ENCODE results near the gene SLC25A12. TPM values are rescaled to one million over a fixed set of nuclear protein-coding genes. Genes with fewer than 3 reads are reported as not detected.

Gene SLC25A12, protein sequence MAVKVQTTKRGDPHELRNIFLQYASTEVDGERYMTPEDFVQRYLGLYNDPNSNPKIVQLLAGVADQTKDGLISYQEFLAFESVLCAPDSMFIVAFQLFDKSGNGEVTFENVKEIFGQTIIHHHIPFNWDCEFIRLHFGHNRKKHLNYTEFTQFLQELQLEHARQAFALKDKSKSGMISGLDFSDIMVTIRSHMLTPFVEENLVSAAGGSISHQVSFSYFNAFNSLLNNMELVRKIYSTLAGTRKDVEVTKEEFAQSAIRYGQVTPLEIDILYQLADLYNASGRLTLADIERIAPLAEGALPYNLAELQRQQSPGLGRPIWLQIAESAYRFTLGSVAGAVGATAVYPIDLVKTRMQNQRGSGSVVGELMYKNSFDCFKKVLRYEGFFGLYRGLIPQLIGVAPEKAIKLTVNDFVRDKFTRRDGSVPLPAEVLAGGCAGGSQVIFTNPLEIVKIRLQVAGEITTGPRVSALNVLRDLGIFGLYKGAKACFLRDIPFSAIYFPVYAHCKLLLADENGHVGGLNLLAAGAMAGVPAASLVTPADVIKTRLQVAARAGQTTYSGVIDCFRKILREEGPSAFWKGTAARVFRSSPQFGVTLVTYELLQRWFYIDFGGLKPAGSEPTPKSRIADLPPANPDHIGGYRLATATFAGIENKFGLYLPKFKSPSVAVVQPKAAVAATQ
- 17.7 and 21.6 TPM in 2 replicates for total RNA-seq (2012; rRNA removed)

DNA sequence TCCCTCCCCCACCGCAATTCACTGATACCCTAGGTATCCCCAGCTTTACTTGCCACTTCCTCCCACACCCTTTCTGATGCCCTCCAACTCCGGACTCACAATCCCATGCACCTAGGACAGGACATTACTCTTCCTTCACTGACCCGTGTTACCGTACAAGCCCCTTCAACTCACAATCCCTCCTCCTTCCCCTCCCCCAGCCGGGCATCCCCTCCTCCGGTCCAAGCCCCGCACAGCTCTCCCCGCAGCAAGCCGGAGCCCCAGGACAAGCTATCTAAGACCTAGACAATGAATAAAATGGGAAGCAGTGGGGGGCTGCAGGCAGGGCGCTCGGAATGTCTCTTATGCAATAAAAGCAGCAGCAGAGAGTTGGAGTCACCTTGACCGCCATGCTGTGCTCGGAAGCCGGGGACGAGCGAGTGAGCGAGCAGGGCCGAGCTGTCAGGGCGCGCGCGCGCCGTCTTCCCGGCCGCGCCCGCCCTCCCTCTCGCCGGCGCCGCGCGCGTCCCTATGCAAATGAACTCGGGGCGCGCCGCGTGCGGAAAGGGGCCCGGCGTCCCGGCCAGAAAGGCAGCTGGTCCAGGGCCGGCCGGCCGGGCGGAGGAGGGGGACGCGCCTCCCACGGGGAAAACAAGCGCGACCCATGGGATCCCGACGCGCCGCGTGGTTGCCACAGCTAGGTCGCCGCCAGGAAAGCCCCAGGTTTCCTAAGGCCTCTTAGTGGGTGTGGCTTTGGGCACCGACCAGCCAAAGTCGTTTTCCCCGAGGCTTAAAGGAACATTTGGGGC is at the start of gene SLC25A12:
TSS of gene SLC25A12 (minus strand) at position 421 of the 788 bp plus-strand sequence. CDS start at position 391, 30 bp downstream.
- Histone ChIP-seq H3K4me2 (ENCODE audit: low read length) (peak within 1 kb of the TSS; percentile 90), H3K36me3 (ENCODE audit: insufficient read depth, low read length) (peaks cover 3% of the 10 kb centered on the region), H3K4me3 (ENCODE audit: low read length) (peak within 1 kb of the TSS; percentile 90), H3K27me3 (ENCODE audit: control insufficient read depth, insufficient read depth, low read length) (no peaks in the 10 kb centered on the region), H3K9me3 (replicated peaks; ENCODE audit: low read length) (no peaks in the 10 kb centered on the region), H3K9ac (ENCODE audit: low read depth, low read length) (peak within 1 kb of the TSS; percentile 84), H3K4me1 (ENCODE audit: control insufficient read depth, insufficient read depth, low read length) (peaks cover 9% of the 10 kb centered on the region)

DNA sequence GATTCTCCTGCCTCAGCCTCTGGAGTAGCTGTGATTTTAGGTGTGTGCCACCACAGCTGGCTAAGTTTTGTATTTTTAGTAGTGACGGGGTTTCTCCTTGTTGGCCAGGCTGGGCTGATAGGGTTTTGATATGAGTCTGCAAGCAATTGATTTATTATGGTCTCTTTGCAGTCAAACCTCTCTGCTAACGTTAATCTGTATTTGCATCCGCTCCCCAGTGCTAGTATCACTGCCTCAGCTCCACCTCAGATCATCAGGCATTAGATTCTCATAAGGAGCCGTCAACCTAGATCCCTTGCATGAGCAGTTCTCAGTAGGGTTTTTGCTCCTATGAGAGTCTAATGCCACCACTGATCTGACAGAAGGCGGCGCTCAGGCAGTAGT is 47.3 kb upstream of the SLC25A12 start:
- no peaks in the 10 kb centered on the region for H3K4me1 ChIP-seq (ENCODE audit: control insufficient read depth, insufficient read depth, low read length)

DNA sequence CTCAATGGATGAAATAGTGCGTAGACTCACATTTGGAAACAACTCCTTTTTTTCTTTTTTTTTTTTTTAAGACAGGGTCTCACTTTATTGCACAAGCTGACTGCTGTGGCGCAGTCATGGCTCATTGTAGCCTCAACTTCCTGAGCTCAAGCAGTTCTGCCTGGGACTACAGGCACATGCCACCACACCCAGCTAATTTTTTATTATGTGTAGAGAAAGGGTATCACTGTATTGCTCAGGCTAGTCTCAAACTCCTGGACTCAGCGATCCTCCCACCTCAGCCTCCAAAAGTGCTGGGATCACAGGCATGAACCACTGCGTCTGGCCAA is 45.7 kb upstream of the SLC25A12 start:
- no peaks in the 10 kb centered on the region for H3K36me3 ChIP-seq (ENCODE audit: insufficient read depth, low read length)
- no peaks in the 10 kb centered on the region for H3K27me3 ChIP-seq (ENCODE audit: control insufficient read depth, insufficient read depth, low read length)
- no peaks in the 10 kb centered on the region for H3K9me3 ChIP-seq (replicated peaks; ENCODE audit: low read length)
- H3K4me1 ChIP-seq (ENCODE audit: control insufficient read depth, insufficient read depth, low read length): no peaks in the 10 kb centered on the region
- no peak overlapping the region for H3K4me2 ChIP-seq (ENCODE audit: low read length)
- no peak overlapping the region for H3K9ac ChIP-seq (ENCODE audit: low read depth, low read length)
- H3K4me3 ChIP-seq (ENCODE audit: low read length): no peak overlapping the region

More for the DNA sequence above, 47.3 kb upstream of the SLC25A12 start:
- Histone ChIP-seq H3K9me3 (replicated peaks; ENCODE audit: low read length) (no peaks in the 10 kb centered on the region), H3K36me3 (ENCODE audit: insufficient read depth, low read length) (no peaks in the 10 kb centered on the region), H3K4me2 (ENCODE audit: low read length) (no peak overlapping the region), H3K27me3 (ENCODE audit: control insufficient read depth, insufficient read depth, low read length) (no peaks in the 10 kb centered on the region), H3K4me3 (ENCODE audit: low read length) (no peak overlapping the region), H3K9ac (ENCODE audit: low read depth, low read length) (no peak overlapping the region)

DNA sequence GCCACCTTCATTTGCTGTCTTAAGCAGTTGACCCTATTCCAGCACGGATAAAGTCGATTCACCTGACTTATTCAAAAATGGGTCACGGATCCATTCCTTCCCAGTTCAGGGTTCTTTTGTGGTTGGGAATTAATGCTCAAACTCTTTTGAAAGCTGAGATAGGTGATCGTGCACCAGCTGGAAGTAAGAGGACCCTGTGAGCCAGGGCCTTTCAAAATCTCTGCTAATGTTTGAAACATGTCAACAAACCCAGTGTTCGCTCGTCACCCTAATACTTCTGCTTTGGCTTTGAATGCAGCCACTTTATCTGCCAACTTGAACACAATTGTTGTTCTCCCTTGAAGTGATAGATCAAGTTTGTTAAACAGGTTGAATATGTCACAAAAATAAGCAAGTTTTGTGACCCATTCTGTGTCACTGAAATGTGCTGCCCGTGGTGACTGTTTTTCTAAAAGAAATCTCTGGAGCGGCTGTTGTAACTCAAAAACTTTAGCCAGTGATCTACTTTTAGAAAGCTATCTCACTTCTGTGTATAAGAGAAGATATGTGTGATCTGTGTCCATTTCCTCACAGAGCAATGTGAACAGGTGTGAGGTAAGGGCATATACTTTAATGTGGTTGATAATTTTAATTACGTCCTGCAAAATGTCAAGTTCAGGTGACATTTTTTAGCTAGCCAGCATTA is 45.2 kb upstream of the SLC25A12 start:
- H3K4me1 ChIP-seq (ENCODE audit: control insufficient read depth, insufficient read depth, low read length): no peaks in the 10 kb centered on the region
- H3K9me3 ChIP-seq (replicated peaks; ENCODE audit: low read length): no peaks in the 10 kb centered on the region
- H3K9ac ChIP-seq (ENCODE audit: low read depth, low read length): no peak overlapping the region
- H3K36me3 ChIP-seq (ENCODE audit: insufficient read depth, low read length): no peaks in the 10 kb centered on the region
- no peaks in the 10 kb centered on the region for H3K27me3 ChIP-seq (ENCODE audit: control insufficient read depth, insufficient read depth, low read length)
- no peak overlapping the region for H3K4me2 ChIP-seq (ENCODE audit: low read length)
- H3K4me3 ChIP-seq (ENCODE audit: low read length): no peak overlapping the region

DNA sequence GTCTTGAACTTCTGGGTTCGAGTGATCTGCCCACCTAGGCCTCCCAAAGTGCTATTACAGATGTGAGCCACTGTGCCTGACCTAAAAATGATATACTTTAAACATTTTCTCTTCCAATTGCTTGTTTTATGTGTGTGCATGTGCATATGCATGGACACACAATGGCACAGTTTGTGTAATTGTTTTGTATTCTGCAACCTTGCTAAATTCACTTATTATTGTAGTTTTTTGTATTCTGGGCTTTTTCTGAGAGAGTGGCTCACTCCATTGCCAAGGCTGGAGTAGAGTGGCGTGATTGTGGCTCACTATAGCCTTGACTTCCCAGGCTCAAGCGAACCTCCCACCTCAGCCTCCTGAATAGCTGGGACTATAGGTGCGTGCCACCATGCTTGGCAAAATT is 36.3 kb upstream of the SLC25A12 start:
- Histone ChIP-seq H3K4me2 (ENCODE audit: low read length) (no peak overlapping the region), H3K9ac (ENCODE audit: low read depth, low read length) (no peak overlapping the region), H3K4me3 (ENCODE audit: low read length) (no peak overlapping the region), H3K9me3 (replicated peaks; ENCODE audit: low read length) (no peaks in the 10 kb centered on the region), H3K4me1 (ENCODE audit: control insufficient read depth, insufficient read depth, low read length) (no peaks in the 10 kb centered on the region), H3K27me3 (ENCODE audit: control insufficient read depth, insufficient read depth, low read length) (no peaks in the 10 kb centered on the region), H3K36me3 (ENCODE audit: insufficient read depth, low read length) (peaks cover 17% of the 10 kb centered on the region)

DNA sequence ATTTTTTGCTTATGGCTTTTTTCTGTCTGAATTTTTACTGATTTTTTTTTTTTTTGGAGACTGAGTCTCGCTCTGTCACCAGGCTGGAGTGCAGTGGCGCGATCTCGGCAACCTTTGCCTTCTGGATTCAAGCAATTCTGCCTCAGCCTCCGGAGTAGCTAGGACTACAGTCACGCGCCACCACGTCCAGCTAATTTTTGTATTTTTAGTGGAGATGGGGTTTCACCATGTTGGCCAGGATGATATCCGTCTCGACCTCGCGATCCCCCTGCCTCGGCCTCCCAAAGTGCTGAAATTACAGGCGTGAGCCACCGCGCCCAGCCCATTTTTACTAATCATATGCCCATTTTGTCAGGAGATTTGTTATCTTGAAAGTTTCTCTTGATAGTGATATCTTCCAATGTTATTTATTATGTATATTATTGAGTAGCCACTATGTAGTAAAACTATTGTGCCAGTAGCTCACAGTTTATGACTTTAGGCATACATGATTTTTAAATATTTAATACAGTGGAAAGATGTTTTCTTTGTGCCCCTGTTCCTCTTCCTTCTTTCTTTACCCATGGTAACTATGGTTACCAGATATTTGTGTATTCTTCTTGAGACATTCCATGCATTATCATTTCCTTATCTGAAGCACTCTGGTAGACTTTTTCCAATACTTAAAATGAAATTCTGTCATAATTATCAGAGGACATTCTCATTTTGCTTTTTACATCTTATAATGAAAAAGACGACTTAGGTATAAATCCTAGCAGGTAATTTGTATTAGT is 30.3 kb upstream of the SLC25A12 start:
- Histone ChIP-seq H3K4me2 (ENCODE audit: low read length) (peak overlapping the region; percentile 82), H3K4me3 (ENCODE audit: low read length) (no peak overlapping the region), H3K9me3 (replicated peaks; ENCODE audit: low read length) (no peaks in the 10 kb centered on the region), H3K4me1 (ENCODE audit: control insufficient read depth, insufficient read depth, low read length) (peaks cover 17% of the 10 kb centered on the region), H3K27me3 (ENCODE audit: control insufficient read depth, insufficient read depth, low read length) (no peaks in the 10 kb centered on the region), H3K9ac (ENCODE audit: low read depth, low read length) (peak overlapping the region; percentile 87), H3K36me3 (ENCODE audit: insufficient read depth, low read length) (peaks cover 7% of the 10 kb centered on the region)

DNA sequence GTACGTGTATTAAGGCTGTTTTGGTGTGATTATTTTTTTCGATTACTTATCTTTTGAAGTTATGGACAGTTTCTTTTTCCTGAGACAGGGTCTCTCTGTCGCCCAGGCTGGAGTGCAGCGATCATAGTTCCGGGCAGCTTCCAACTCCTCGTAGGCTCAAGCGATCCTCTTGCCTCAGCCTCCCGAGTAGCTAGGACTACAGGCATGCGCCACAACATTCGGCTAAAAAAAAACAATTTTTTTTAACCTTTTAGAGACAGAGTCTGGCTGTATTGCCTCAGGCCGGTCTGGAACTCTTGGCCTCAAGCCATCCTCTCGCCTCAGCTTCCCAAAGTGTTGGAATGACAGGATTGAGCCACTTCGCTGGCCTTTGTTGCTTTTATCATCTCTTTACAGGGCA is 29.2 kb upstream of the SLC25A12 start:
- Histone ChIP-seq H3K36me3 (ENCODE audit: insufficient read depth, low read length) (peaks cover 7% of the 10 kb centered on the region), H3K27me3 (ENCODE audit: control insufficient read depth, insufficient read depth, low read length) (no peaks in the 10 kb centered on the region), H3K9ac (ENCODE audit: low read depth, low read length) (peak overlapping the region; percentile 87), H3K4me3 (ENCODE audit: low read length) (peak overlapping the region; percentile 84), H3K9me3 (replicated peaks; ENCODE audit: low read length) (no peaks in the 10 kb centered on the region), H3K4me2 (ENCODE audit: low read length) (peak overlapping the region; percentile 82), H3K4me1 (ENCODE audit: control insufficient read depth, insufficient read depth, low read length) (peaks cover 17% of the 10 kb centered on the region)

DNA sequence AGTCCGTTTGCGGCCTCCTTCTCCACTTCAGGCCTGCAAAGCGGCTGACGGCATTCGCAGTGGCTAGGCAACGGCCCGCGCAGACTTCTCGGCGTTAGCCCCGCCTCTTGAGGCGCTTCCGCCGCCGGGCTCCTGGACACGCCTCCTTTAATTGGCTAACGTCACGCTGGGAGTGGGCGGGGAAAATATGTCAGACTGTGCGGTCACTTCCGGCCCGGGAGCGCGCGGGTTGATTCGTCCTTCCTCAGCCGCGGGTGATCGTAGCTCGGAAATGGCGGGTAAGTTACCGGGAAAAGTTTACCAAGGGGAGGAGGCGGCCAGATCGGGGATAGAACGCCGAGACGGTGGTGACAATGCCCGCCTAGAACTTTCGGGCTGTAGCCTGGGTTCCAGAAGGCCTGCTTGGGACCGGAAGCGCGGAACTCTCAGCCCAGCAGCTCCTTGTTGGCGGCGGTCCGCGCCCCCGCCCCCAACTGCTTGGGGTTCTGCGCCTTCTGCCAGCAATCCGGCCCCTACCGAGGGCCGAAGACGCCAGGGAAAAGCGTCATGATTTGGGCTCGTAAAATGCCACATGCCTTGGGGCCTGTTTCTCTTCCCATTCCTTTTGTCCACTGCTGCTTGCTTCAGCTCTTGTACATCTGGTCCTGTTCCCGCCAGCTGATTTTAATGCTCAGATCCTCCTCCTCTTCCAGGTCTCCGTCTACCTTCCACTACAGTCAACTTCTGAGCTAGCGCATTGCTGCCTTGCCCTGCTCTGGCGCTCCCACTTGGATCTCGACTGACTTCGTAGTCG is 28.4 kb upstream of the SLC25A12 start, which contains the start of gene HAT1:
TSS of gene HAT1 (plus strand) at position 232 of the 793 bp plus-strand sequence. CDS start at position 272, 40 bp downstream.
- Histone ChIP-seq H3K4me2 (ENCODE audit: low read length) (peak within 1 kb of the TSS; percentile 92), H3K9ac (ENCODE audit: low read depth, low read length) (peak within 1 kb of the TSS; percentile 87), H3K9me3 (replicated peaks; ENCODE audit: low read length) (no peaks in the 10 kb centered on the region), H3K4me3 (ENCODE audit: low read length) (peak within 1 kb of the TSS; percentile 84), H3K36me3 (ENCODE audit: insufficient read depth, low read length) (peaks cover 5% of the 10 kb centered on the region), H3K4me1 (ENCODE audit: control insufficient read depth, insufficient read depth, low read length) (peaks cover 17% of the 10 kb centered on the region), H3K27me3 (ENCODE audit: control insufficient read depth, insufficient read depth, low read length) (no peaks in the 10 kb centered on the region)

DNA sequence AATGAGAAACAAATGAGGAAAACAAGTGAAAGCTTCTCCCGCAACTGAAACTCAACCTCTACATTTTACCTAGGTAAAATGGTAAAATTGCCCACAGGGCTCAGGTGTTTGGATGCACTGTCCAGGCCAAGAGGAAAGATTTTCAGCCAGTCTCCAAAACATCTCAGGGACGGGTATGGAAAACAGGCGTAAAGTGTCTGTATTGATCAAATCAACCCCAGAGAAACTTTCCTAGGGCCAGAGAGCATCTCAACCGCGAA is 27.9 kb upstream of the SLC25A12 start:
- Histone ChIP-seq H3K27me3 (ENCODE audit: control insufficient read depth, insufficient read depth, low read length) (no peaks in the 10 kb centered on the region), H3K4me1 (ENCODE audit: control insufficient read depth, insufficient read depth, low read length) (peaks cover 17% of the 10 kb centered on the region), H3K4me3 (ENCODE audit: low read length) (peak overlapping the region; percentile 84), H3K9me3 (replicated peaks; ENCODE audit: low read length) (no peaks in the 10 kb centered on the region), H3K9ac (ENCODE audit: low read depth, low read length) (peak overlapping the region; percentile 87), H3K4me2 (ENCODE audit: low read length) (peak overlapping the region; percentile 92), H3K36me3 (ENCODE audit: insufficient read depth, low read length) (peaks cover under 1% of the 10 kb centered on the region)

DNA sequence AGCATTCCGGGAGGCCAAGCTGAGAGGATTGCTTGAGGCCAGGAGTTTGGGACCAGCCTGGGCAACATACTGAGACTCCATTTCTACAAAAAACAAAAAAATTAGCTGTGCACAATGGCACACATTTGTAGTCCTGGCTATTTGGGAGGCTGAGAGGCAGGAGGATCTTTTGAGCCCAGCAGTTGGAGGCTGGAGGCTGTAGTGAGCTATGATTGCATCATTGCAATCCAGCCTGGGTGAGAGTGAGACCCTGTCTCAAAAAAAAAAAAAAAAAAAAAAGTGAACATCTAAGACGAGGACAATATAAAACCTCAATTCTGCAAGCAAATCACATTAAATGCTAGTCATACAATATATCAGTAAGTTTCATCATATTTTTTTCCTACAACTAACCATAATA is 25.4 kb upstream of the SLC25A12 start:
- no peak overlapping the region for H3K9ac ChIP-seq (ENCODE audit: low read depth, low read length)
- H3K4me2 ChIP-seq (ENCODE audit: low read length): no peak overlapping the region
- no peak overlapping the region for H3K4me3 ChIP-seq (ENCODE audit: low read length)
- H3K36me3 ChIP-seq (ENCODE audit: insufficient read depth, low read length): no peaks in the 10 kb centered on the region
- H3K9me3 ChIP-seq (replicated peaks; ENCODE audit: low read length): no peaks in the 10 kb centered on the region
- no peaks in the 10 kb centered on the region for H3K27me3 ChIP-seq (ENCODE audit: control insufficient read depth, insufficient read depth, low read length)
- H3K4me1 ChIP-seq (ENCODE audit: control insufficient read depth, insufficient read depth, low read length): peaks cover 16% of the 10 kb centered on the region
